Bone marrow (tissue), 2 donors: ENCODE data around the gene EPHA5.
"Not testable (repeated sequence)": the region's sequence is repeated elsewhere in the genome, so short reads cannot be mapped to it uniquely, and the experiment has no call there.

Experiments
- DNase-seq, 2 donors: peaks; one replicate each; lab custom pipeline; 2025; lab: John Stamatoyannopoulos, UW

EPHA5 gene

GRCh38 chr4:65370709-65371108 lies 299.6 kb downstream of the EPHA5 start:
- no peak for DNase-seq

GRCh38 chr4:65367306-65367705 lies 303.0 kb downstream of the EPHA5 start:
- DNase-seq = no peak

- DNase-seq = no peak
Observed at GRCh38 chr4:65358914-65359313, 311.4 kb downstream of the EPHA5 start.

- no peak for DNase-seq
Observed at GRCh38 chr4:65353098-65353497, 317.2 kb downstream of the EPHA5 start.

- no peak for DNase-seq
Observed at GRCh38 chr4:65344278-65344825, 325.9 kb downstream of the EPHA5 start.

GRCh38 chr4:65343342-65343741 lies 326.9 kb downstream of the EPHA5 start:
- DNase-seq = no peak

- no peak for DNase-seq
Observed at GRCh38 chr4:65341557-65341956, 328.7 kb downstream of the EPHA5 start.

- DNase-seq = no peak
Observed at GRCh38 chr4:65340382-65341109, 329.7 kb downstream of the EPHA5 start.

GRCh38 chr4:65337371-65337770 lies 332.9 kb downstream of the EPHA5 start:
- DNase-seq = no peak

- DNase-seq = no peak
Observed at GRCh38 chr4:65336465-65336864, 333.8 kb downstream of the EPHA5 start.

GRCh38 chr4:65316534-65316933 lies 353.8 kb downstream of the EPHA5 start:
- no peak for DNase-seq

- no peak for DNase-seq
Observed at GRCh38 chr4:65311120-65311519, 359.2 kb downstream of the EPHA5 start.

- no peak for DNase-seq
Observed at GRCh38 chr4:65310586-65310985, 359.7 kb downstream of the EPHA5 start.

GRCh38 chr4:65308626-65309025 lies 361.7 kb downstream of the EPHA5 start:
- DNase-seq = not testable (repeated sequence)

GRCh38 chr4:65302145-65302544 lies 368.1 kb downstream of the EPHA5 start:
- no peak for DNase-seq

GRCh38 chr4:65296246-65296645 lies 374.0 kb downstream of the EPHA5 start:
- DNase-seq = no peak

- no peak for DNase-seq
Observed at GRCh38 chr4:65287071-65287470, 383.2 kb downstream of the EPHA5 start.
